ENCODE results near the gene CPNE6. TPM values are rescaled to one million over a fixed set of nuclear protein-coding genes. Genes with fewer than 3 reads are reported as not detected.

CPNE6 gene
- total and polyA plus RNA-seq, 2 of the 13 experiments (the other 11 are each of a cell fraction or from before 2014, with no cell fraction given), result not detected

DNA sequence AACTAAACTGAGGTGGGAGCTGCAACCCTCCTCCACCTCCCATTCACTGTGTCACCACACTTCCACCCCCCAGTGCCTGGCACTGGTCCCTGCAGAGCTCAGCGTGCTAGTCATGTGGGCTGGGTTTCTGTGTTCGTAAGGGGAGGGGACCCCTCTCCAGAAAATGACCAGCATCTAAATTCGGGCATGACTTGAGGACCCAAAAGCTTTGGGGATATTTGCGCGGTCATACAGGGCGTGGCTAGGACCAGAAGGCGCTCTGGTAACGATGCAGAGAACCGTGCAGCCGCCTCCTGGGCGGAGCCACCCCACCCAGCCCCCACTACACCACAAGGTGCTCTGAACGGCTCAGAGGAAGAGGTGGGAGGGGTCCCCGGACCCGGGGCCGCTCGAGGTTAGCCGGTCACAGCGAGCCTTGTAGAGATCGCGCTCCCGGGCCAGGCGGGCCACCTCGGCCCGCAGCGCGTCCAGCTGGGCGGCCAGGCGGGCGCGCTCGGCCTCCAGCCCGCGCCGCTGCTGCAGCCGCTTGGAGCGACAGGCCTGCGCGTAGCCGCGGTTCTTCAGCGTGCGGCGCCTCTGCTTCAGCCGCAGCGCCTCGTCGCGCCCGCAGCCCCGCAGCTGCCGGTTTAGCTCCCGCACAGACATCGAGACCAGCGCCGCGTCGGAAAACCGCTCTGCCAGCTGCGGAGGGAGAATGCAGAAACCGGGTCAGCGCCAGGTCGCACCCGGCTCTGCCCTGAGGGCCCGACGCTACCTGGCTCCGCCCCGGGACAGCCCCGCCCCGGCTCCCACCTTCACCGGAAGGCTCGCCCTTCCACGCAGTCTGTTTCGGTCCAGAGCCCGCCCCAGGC lies 9.8 kb downstream of the CPNE6 start (continued):
- TF ChIP-seq TRIM22 (IDR thresholded peaks at IDR 0.05) (no peak), NR3C1 (CRISPR knock-in tag; IDR thresholded peaks at IDR 0.05) (no peak), REPIN1 (CRISPR knock-in tag; IDR thresholded peaks at IDR 0.05; ENCODE audit: borderline replicate concordance, low read depth) (no peak), PBX2 (CRISPR knock-in tag; IDR thresholded peaks at IDR 0.05) (no peak), ZNF775 (CRISPR knock-in tag; IDR thresholded peaks at IDR 0.05; ENCODE audit: borderline replicate concordance) (no peak), EZH2 (conservative IDR thresholded peaks at IDR 0.05; ENCODE audit: low read depth, low read length) (peak; percentile 34), MATR3 (CRISPR knock-in tag; IDR thresholded peaks at IDR 0.05) (peak; percentile 94; the same call in 1 of the 2 replicates), HHEX (CRISPR knock-in tag; IDR thresholded peaks at IDR 0.05) (no peak), THAP11 (CRISPR knock-in tag; IDR thresholded peaks at IDR 0.05) (peak; percentile 30; the same call in 1 of the 2 replicates), CBX5 (CRISPR knock-in tag; IDR thresholded peaks at IDR 0.05; ENCODE audit: borderline replicate concordance) (peak; percentile 58; the same call in 1 of the 2 replicates), ZNF468 (CRISPR knock-in tag; IDR thresholded peaks at IDR 0.05) (no peak), TBX3 (IDR thresholded peaks at IDR 0.05; ENCODE audit: borderline replicate concordance) (no peak), ZNF17 (CRISPR knock-in tag; IDR thresholded peaks at IDR 0.05) (no peak), ZNF124 (CRISPR knock-in tag; IDR thresholded peaks at IDR 0.05) (no peak; the same call in 1 of the 2 replicates), KAT8 (CRISPR knock-in tag; IDR thresholded peaks at IDR 0.05) (peak; percentile 67), ZNF607 (CRISPR knock-in tag; IDR thresholded peaks at IDR 0.05; ENCODE audit: borderline replicate concordance) (0 out of 2 replicates have a peak, but pooled peaks have one; percentile 20), MZF1 (CRISPR knock-in tag; IDR thresholded peaks at IDR 0.05; ENCODE audit: borderline replicate concordance) (no peak), CENPX (CRISPR knock-in tag; IDR thresholded peaks at IDR 0.05) (no peak), ZNF383 (CRISPR knock-in tag; IDR thresholded peaks at IDR 0.05; ENCODE audit: borderline replicate concordance) (no peak), PLRG1 (conservative IDR thresholded peaks at IDR 0.05) (no peak), NFATC3 (CRISPR knock-in tag; IDR thresholded peaks at IDR 0.05) (no peak), PBX3 (CRISPR knock-in tag; IDR thresholded peaks at IDR 0.05; ENCODE audit: borderline replicate concordance) (peak; percentile 45; the same call in 1 of the 2 replicates), STAG1 (CRISPR knock-in tag; IDR thresholded peaks at IDR 0.05) (no peak)
- TF ChIP-seq, protein P1, sequence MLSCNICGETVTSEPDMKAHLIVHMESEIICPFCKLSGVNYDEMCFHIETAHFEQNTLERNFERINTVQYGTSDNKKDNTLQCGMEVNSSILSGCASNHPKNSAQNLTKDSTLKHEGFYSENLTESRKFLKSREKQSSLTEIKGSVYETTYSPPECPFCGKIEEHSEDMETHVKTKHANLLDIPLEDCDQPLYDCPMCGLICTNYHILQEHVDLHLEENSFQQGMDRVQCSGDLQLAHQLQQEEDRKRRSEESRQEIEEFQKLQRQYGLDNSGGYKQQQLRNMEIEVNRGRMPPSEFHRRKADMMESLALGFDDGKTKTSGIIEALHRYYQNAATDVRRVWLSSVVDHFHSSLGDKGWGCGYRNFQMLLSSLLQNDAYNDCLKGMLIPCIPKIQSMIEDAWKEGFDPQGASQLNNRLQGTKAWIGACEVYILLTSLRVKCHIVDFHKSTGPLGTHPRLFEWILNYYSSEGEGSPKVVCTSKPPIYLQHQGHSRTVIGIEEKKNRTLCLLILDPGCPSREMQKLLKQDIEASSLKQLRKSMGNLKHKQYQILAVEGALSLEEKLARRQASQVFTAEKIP (CRISPR knock-in tag; IDR thresholded peaks at IDR 0.05; ENCODE audit: borderline replicate concordance), result no peak
- TF ChIP-seq, protein P2, sequence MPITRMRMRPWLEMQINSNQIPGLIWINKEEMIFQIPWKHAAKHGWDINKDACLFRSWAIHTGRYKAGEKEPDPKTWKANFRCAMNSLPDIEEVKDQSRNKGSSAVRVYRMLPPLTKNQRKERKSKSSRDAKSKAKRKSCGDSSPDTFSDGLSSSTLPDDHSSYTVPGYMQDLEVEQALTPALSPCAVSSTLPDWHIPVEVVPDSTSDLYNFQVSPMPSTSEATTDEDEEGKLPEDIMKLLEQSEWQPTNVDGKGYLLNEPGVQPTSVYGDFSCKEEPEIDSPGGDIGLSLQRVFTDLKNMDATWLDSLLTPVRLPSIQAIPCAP (CRISPR knock-in tag; IDR thresholded peaks at IDR 0.05; ENCODE audit: low read depth), result no peak

All from HepG2 (cell line).